Eye (tissue), 1 donor: ENCODE results near the gene IWS1.
"Not testable (repeated sequence)": the region's sequence is repeated elsewhere in the genome, so short reads cannot be mapped to it uniquely, and the experiment has no call there.

Source experiments
- DNase-seq: peaks from one replicate; pipeline ENCODE4 v3.0.0-alpha.2; 2015

The IWS1 gene

DNA sequence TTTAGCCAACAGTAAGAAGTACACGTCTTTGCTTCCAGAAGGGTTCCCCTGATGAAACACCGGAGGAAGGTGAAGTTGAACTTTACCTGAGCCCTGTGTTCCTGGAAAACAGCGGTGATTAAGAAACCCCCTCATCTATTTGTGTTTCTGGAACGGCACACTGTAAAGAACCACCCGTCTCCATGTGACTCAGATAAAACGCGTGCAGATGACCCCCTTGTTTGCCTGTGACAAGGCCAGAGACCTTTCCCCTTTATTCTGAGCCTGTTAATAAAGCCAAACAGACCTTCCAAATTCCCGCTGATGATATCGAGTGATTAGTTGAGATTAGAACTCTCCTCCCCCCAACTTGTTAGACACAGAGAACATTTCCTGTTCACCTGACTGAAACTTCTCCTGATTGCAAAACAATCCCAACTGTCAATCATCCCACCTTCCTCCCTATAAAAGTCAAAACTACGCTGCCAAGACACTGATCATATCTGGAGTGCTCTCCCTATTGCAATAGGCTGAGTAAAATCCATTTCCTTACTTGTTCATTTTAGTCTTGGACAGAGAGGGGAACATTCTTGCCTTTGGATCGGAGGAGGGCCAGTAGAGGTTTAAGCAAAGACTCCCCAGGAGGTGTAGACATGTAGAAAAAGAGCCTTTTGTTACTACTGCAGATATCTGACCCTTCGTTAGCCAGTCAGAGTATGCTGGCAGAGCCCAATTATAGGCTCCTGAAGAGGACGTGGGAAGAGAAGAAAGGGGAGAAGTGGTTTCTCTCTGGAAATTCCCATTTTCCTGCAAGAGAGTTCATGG is 914 bp upstream of the IWS1 start:
- no peak for DNase-seq

DNA sequence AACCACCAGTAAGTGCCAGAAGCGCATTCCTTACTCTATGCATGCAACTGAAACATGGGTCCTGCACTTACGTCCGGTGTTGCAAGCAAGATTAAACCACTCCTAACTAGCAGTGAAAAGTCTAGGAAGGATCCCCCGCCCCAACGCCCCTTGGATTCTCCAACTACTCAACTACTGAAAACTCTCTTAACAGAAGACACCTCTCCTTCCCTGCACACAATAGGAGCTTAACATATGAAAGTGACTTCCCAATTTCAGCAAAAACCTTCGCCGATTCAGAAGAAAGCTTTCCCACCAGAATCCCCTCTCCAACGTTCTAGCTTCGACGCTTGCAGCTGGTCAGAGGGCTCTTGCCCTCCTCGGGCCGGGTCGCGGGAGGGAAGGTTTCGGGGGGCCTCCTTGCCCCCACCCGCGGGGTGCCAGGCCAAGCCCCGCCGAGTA is 578 bp downstream of the IWS1 start:
- peak; percentile 79 for DNase-seq

DNA sequence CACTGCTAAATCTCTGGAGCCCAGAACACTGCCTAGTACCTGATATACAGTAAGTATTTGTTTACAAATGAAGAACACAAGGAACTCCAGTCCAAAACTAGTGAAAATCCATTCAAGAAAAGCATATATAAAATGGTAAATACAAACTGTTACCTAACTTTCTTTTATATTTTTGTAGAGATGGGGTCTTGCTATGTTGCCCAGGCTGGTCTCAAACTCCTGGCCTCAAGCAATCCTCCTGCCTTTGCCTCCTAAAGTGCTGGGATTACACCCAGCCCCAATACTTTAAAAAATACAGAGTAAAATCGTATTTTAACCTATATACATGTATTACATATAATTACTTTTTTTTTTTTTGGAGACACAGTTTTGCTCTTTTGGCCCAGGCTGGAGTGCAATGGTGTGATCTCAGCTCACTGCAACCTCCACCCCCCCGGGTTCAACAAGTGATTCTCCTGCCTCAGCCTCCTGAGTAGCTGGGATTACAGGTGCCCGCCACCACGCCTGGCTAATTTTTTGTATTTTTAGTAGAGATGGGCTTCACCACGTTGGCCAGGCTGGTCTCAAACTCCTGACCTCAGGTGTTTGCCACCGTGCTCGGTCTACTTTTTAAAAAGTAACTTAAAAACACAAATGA is 2.0 kb downstream of the IWS1 start:
- DNase-seq, result not testable (repeated sequence)

DNA sequence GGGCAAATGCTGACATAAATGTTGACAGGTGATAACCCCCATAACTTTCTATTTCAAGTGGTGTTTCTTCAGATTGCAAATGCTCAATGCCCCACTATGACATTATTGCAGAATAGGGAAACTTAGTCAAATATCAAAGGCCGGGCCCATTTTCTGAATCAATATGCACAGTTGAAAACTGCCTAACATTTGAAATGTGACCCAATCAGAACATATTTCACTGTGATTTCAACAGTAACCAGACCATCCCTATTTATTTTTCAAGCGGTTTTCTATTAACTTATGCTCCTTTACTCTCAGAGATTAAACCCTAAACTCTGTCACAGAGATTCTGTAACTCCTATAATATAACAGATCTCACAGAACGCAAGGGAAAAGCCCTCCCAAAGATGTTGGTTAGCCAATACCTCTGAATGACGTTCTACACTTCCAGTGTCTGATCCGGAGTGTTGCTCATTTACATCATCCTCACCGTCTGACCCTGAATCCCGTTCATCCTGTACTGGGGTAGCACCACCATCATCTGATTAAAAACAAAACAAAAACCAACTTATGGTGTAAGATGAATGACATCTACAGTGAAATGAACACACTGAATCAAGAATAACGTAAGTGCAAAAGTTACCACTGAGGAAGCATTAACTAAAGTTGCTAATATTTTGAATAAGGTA is 2.9 kb downstream of the IWS1 start:
- no peak for DNase-seq

DNA sequence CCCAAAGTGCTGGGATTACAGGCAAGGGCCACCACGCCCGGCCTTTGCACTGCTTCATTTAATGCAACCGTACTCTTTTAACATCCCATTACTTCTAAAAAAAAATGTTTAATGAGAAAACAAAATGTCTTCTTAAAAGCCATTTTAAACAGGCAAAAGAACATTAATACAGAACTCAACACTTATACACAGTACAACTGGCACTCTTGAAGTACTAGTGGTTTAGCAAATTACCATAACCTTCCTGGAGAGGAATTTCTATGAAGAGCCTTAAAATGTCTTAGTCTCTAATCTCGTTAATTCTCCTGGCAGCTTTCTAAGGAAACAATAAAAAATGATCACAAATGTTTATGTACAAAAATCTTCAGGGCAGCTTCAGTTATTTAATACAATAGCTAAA is 5.9 kb downstream of the IWS1 start:
- no peak for DNase-seq

DNA sequence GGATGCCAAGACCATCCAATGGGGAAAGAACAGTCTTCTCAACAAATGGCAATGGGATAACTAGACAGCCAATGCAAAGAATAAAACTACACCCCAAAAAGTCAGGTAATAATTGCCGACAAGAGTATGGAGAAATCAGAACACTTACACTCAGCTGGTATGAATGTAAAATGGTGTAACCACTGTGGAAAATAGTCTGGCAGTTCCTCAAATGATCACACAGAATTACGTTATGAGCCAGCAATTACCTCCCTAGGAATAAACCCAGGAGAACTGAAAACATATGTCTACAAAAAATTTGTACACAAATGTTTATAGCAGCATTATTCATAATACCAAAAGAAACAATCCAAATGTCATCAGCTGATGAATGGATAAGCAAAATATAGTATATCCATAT is 8.8 kb downstream of the IWS1 start:
- no peak for DNase-seq

DNA sequence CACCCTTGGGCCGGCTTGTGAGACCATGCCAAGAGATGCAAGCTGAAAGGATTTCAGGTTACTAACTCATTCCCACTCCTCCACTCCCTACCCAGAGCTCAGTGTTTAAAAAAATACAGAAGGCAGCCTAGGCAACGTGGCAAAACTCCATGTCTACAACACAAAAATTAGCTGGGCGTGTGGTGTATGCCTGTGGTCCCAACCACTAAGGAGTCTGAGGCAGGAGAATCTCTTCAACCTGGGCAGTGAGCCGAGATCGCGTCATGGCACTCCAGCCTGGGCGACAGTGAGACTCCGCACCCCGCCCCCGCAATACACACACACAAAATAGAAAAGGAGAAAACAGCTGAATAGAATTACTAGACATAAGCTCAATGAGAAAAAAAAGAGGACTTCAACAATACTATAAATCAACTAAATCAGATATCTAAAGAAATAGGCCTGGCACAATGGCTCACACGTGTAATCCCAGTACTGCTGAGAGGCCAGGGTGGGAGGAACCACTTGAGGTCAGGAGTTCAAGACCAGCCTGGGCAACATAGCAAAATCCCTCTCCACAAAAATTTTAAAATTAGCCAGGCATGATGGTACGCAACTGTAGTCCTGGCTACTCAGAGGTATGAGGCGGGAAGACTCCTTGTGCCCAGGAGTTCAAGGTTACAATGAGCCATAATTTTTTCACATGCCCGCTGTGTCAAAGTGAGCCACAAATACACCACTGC is 10.1 kb downstream of the IWS1 start:
- no peak for DNase-seq

DNA sequence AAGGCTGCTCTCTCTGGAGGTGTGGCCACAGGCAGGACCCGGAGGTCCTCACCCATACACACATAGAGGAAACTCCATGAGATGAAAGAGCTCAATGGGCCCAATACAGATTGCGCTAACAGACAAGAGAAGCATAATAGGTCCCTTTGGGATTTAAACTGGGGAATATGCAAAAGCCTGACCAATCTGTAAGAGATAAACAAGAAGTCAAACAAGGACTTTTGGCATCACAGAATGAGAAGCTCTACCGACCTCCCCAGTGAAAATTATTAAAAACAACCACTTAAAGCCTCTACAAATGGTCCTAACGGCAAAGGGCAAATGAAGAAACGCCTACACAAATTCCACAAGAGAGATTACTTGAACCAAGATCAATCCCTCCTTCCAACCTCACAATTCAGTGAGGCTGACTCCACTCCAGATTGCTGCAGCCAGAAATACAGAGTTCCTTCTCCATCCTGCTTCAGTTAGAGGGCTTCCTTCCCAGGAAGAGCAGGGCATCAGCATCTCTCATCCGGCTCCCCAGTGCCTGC is 10.8 kb downstream of the IWS1 start:
- DNase-seq, result no peak

DNA sequence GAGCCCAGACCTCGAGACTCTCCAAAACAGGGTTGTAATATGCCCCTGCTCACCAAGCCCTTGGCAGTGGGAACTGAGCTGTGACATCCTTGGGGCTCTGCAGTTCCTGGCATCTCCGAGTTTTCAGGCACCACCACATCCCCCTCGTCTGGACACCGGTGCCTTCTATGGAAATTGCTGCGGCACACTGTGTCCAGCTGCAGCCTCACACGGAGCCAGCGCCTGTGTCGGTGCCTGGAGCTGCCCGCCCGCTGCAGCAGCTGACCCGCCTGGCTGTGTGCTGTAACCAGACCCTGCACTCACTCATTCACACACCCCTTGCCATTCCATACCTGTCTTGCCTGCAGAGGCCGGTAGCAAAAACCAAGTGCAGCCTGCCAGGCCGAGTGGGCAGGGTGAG is 11.8 kb downstream of the IWS1 start:
- DNase-seq, result no peak

DNA sequence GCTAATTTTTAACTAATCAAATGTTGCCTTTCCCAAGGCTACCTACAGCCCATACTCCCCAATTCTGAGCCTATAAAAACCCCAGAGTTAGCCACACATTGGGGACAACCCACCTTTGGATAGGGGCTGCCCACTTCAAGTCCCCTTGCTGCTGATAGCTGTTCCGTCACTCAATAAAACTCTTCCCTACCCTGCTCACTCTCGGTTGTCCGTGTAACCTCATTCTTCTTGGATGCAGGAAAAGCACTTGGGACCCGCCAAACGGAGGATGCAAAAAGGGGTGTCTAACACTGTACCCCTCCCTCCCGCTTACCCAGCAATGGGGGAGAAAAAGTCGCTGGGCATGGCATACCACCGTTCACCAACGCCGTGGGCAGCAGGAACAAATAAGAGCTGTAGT is 12.2 kb downstream of the IWS1 start:
- DNase-seq, result no peak

DNA sequence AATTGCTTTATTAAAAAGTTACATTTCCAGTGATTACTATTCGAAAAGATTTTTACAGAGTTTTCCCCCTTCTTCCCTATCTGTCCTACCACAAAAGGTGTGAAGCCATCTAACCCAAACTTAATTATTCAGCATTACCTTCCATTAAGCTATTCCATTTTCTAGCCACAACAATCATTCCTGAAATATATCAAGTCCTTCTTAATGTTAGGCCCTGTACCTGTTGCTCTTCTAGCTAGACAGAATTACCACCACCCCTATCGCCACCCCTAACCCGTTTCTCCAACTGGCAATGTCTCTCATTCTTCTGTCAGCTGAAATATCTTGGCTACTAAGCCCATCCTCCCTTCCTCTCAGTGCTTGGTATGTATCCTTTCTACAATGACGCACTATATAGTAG is 13.9 kb downstream of the IWS1 start:
- no peak for DNase-seq

DNA sequence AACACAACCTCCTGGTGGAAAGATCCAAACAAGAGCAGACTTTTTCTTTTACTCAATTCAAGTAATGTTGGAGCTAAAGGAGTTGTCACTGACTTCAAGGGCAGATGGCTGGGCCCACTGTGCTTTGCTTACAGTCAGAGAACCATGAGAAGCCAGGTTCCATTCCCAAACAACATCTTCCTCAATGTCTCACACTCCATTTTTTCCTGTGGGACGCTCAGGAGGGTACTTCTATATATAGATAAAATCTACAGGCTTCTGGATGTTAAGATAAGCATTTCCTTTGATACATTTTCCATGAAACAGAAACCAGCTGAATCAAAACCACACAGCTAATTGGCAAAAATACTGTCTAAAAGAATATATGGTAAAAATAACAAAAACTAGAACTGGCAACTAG is 14.4 kb downstream of the IWS1 start:
- no peak for DNase-seq

DNA sequence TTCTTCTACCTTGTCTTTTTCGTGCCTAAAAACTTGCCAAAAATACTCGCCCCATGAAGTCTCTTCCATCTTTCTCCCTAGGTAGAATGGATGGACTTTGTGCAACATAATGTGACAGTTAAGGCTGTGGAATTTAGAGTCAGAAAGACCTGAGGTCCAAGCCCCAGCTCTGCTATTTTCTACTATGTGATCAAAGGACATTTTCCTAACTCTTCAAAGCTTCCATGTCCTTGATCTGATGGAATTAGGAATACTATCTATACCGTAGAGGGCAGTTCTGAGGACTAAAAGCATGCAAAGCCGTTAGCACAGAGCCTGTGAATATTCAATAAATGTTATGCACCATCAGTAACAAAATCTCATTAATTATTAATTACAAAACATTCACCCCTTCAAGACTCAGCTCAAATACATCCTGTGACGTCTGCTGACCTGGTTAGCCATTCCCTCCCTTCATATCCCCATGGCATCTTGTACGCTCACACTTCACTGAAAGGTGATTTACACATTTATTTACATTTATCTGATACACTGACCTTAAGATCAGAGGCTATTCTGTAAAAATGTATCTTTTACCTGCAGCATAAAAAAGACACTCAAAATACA is 15.1 kb downstream of the IWS1 start:
- peak; percentile 5 for DNase-seq

DNA sequence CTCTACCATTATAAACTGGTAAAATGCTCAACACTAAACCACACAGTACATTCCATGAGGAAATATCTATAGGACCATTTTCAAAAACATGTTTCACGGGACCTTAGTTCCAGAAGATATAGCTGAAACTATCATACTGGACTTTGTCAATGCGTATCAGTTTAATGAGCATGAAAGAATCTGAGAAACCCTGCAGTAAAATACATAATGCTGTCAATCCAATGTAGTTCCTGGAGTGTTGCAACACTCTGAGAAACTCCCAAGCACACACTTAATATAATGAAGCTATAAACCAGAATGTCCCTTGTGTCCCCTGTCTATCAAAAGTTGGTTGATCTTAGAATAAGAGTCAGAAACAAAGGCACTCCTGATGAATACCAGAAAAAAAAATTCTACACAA is 16.2 kb downstream of the IWS1 start:
- DNase-seq, result no peak

DNA sequence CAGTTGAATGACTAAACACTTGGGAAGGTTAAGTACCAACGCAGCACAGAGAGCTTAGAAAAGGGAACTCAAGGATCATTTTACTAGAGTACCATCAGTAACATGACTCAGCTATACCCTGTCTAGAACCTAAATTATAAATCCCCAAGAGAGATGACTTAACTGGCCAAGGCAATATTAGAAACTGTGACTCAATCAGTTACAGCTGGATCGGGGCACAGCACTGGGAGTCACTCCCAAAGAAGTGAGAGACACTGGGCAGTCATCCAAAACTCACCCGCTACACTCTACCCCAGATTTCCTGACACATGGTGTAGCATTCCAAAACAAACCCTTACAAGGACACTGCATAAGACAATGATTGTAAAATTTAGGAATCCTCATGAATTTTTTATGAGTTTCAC is 17.7 kb downstream of the IWS1 start:
- DNase-seq, result peak; percentile 73

DNA sequence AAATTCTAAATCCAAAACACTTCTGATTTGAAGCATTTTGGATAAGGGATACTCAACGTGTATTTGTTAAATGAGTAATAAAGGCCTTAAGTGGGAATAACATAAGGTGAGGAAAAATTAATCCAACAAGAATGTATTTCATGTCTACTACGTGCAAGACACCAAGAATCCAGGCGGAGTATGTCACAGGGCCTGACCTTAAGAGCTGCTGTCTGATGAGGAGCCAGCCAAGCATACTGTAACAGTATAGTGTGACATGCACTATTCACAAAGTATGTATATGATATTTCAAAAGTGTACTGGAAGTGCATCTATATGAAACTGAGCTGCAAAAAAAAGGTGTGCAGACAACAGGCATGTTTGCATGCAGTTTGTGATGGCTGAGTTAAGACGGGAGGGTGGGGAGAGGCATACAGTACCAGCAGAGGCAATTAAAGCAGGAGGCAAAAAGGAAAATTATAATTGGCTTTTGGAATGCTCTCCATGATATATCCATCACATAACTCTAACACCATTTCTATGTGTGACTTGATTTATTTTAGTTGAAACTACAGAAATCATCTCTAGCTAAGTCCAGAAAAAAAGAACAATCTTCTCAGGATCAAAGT is 18.2 kb downstream of the IWS1 start:
- no peak for DNase-seq

DNA sequence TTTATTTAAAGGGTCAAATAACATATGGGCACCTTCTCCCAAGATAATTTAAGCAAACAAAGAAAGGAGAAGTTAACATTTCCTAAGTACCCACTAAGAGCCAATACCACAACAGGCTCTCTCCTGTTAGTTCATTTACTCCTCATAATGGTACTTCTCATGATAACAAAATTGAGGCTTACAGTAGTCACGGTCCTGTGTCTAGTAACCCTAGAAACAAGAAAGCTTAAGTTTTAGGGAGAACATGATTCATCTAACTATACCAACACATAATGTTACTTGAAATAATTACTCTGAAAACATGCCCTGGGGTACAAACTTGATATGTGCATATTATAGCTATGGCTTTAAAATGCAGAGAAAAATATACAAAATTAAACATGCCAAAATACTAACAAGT is 19.8 kb downstream of the IWS1 start:
- DNase-seq, result no peak

DNA sequence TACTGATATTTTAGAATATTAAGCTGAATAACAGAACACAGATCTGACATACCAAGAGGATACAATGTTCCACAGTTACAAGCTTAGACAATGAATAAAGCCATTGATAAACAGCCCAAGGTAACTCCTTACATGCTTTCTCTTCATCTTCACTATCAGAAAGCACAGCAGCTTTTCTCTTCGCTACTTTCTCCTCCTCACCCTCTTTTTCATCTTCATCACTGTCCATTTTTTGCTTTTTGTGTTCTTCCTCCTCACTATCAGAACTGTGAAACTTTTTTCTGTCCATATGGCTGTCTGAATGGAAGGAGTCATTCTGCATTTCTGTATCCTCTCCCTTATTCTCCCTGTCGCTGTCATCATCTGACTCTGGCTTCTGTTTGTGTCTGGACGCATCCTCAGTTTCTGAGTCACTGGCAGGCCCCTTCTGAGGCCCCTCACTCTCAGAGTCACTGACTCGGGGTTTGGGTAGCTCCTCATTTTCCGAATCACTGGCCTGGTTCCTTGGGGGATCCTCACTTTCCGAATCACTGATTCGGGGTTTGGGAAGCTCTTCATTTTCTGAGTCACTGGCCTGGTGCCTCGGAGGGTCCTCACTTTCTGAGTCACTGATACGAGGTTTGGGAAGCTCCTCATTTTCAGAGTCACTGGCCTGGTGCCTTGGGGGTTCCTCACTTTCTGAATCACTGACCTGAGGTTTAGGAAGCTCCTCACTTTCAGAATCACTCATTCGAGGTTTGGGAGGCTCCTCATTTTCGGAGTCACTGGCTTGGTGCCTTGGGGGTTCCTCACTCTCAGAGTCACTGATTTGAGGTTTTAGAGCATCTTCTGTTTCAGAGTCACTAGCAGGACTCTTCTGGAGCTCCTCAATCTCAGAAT is 21.5 kb downstream of the IWS1 start:
- no peak for DNase-seq

DNA sequence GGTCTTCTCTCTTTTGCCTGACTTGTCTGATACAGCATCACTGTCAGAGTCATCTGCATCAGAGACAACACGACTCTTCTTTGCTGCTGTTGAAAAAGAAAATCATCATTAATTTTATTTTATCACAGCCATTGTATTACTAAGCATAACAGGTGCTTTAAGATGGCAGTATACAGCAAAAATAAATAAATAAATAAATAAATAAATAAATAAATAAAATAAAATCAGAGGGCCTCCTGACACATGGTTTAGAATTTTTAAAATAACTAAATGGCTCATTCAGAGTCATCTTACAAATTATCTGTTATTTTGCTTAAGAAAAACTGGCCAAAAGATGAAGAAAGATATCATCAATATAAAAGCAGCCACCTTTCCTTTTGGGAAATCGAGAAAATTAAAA is 22.8 kb downstream of the IWS1 start:
- no peak for DNase-seq

DNA sequence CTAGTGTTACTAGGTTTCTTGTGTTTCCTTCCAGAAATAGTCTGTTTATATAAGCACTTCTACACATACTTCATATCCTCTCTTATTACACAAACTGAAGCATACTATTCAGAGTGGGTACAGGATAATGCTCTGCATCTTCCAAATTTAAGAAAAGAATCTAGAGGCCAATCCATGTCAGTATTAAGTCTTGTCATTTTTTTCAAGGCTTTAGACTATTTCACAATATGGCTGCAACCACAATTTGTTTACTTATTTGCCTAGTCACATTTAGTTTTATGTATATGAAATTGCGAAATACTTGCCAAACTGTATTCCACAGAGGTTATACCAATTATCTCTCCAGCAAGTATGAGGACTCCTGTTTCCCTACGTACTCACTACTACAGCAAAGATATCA is 27.9 kb downstream of the IWS1 start:
- no peak for DNase-seq

DNA sequence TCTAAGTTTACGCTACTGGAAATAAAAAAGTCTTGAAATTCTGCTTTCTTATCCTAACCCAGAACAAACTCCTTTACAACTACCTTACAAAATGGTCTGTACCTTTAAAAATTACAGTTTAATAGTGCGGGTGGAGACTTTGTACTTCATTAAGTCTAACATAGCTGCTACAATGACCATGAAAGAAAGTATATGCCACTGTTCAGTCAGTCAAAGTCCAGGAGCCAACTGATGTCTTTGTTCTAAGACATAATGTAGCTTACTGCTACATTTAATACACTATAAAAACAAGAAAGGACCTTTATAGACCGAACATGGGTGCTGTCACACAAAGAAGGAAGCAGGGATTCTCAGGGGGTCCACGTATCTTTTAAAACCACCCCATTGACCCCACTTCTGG is 36.0 kb downstream of the IWS1 start:
- DNase-seq, result no peak
